H1 (cell line): ENCODE data around the gene IQCK. TPM values are rescaled to one million over a fixed set of nuclear protein-coding genes. Genes with fewer than 3 reads are reported as not detected.

Experiments
- CTCF ChIA-PET: fragments of 300-600 bp; sonication (Branson Sonifier 250); formaldehyde crosslinking; loops from one replicate; lab custom pipeline; 2021; ENCODE audit not compliant: partially characterized antibody; lab: Charles Lee
- POLR2A ChIA-PET: fragments of 300-600 bp; sonication (Branson Sonifier 250); formaldehyde crosslinking; loops from one replicate; lab custom pipeline; 2021; ENCODE audit warnings: inconsistent platforms; ENCODE audit not compliant: partially characterized antibody; lab: Charles Lee
- DNase-seq, 2 experiments: peaks; one replicate each; pipeline versions ENCODE4 v3.0.0 to v3.0.0-alpha.2; 2010 to 2022; ENCODE audit warnings: low spot score in 2 of 2, low read depth in 1 of 2, mixed read lengths in 1 of 2
- FAIRE-seq: peaks from 2 replicates; lab custom pipeline; 2011; peaks lifted over from hg19 to GRCh38; lab: Jason Lieb, UNC
- H2AFZ ChIP-seq: 2 replicates; pipeline ENCODE4 v1.8.1; 2012; ENCODE audit warnings: low read length, inconsistent platforms
- H2AK5ac ChIP-seq: 2 replicates; pipeline ENCODE4 v1.6.1; 2013; ENCODE audit warnings: low read depth, low read length
- H2BK120ac ChIP-seq: replicated peaks from 2 replicates; pipeline ENCODE3; 2013; ENCODE audit warnings: low read depth, low read length, inconsistent platforms
- H2BK12ac ChIP-seq: 2 replicates; pipeline ENCODE4 v1.6.1; 2013; ENCODE audit warnings: low read depth, low read length
- H2BK15ac ChIP-seq: 2 replicates; pipeline ENCODE4 v1.6.1; 2013; ENCODE audit warnings: low read length
- H2BK20ac ChIP-seq: 2 replicates; pipeline ENCODE4 v1.6.1; 2013; ENCODE audit warnings: low read length
- H2BK5ac ChIP-seq: 2 replicates; pipeline ENCODE4 v1.6.1; 2013; ENCODE audit warnings: low read depth, low read length
- H3K14ac ChIP-seq: 2 replicates; pipeline ENCODE4 v1.6.1; 2013; ENCODE audit warnings: inconsistent platforms; ENCODE audit not compliant: insufficient read length
- H3K18ac ChIP-seq: 2 replicates; pipeline ENCODE4 v1.6.1; 2013; ENCODE audit warnings: low read length; ENCODE audit errors: extremely low read depth
- H3K23ac ChIP-seq: 2 replicates; pipeline ENCODE4 v1.6.1; 2013; ENCODE audit warnings: inconsistent platforms; ENCODE audit not compliant: insufficient read length
- H3K23me2 ChIP-seq: 2 replicates; pipeline ENCODE4 v1.6.1; 2013; ENCODE audit warnings: low read depth, low read length
- H3K27ac ChIP-seq: 2 replicates; pipeline ENCODE4 v1.6.1; 2011; ENCODE audit warnings: low read depth, low read length, inconsistent platforms
- H3K27me3 ChIP-seq, 4 experiments: replicated peaks in 1 of 4; 1 replicate in 1 of 4; 2 replicates in 3 of 4; pipeline versions ENCODE4 v1.6.1 to v1.8.1; 2011 to 2013; ENCODE audit warnings: low read length in 3 of 4, mild to moderate bottlenecking in 3 of 4, inconsistent platforms in 2 of 4, mixed read lengths in 2 of 4, moderate library complexity in 1 of 4; ENCODE audit not compliant: control insufficient read depth in 3 of 4, insufficient read depth in 3 of 4; ENCODE audit errors: extremely low read depth in 1 of 4
- H3K36me3 ChIP-seq, 4 experiments: 2 replicates each; pipeline versions ENCODE4 v1.6.1 to v1.8.1; 2011 to 2013; ENCODE audit warnings: mild to moderate bottlenecking in 4 of 4, low read length in 3 of 4, moderate library complexity in 2 of 4, control low read depth in 1 of 4, inconsistent platforms in 1 of 4; ENCODE audit not compliant: insufficient read depth in 4 of 4, control insufficient read depth in 2 of 4
- H3K4ac ChIP-seq: replicated peaks from 2 replicates; pipeline ENCODE3; 2013; ENCODE audit warnings: low read length, low read depth, mixed read lengths, inconsistent platforms; ENCODE audit not compliant: insufficient read length
- H3K4me1 ChIP-seq, 4 experiments: replicated peaks in 1 of 4; 1 replicate in 1 of 4; 2 replicates in 3 of 4; pipeline versions ENCODE4 v1.6.1 to v1.8.1; 2011 to 2013; ENCODE audit warnings: low read length in 3 of 4, inconsistent platforms in 2 of 4, mixed read lengths in 1 of 4; ENCODE audit not compliant: insufficient read depth in 4 of 4, control insufficient read depth in 3 of 4
- H3K4me2 ChIP-seq, 2 experiments: 2 replicates each; pipeline versions ENCODE4 v1.6.1 to v1.8.1; 2011 to 2013; ENCODE audit warnings: low read depth in 2 of 2, low read length in 2 of 2, control low read depth in 1 of 2, inconsistent platforms in 1 of 2, mild to moderate bottlenecking in 1 of 2; ENCODE audit not compliant: insufficient read depth in 1 of 2
- H3K4me3 ChIP-seq, 4 experiments: fragments of 200-600, 300-600 bp in 1 of 4; sonication (generic), shearing (Covaris generic), sonication (Bioruptor Twin) in 1 of 4; 2 replicates each; pipeline versions ENCODE4 v1.5.1 to v1.8.1; 2011 to 2016; ENCODE audit warnings: low read length in 4 of 4, low read depth in 3 of 4, control low read depth in 2 of 4, inconsistent platforms in 2 of 4, mild to moderate bottlenecking in 2 of 4, mixed read lengths in 1 of 4, moderate library complexity in 1 of 4; ENCODE audit not compliant: insufficient read depth in 2 of 4; ENCODE audit errors: extremely low read depth in 1 of 4
- H3K56ac ChIP-seq: replicated peaks from 2 replicates; pipeline ENCODE3; 2013; ENCODE audit warnings: low read depth, mild to moderate bottlenecking, mixed read lengths, low read length, inconsistent platforms; ENCODE audit not compliant: insufficient read length
- H3K79me1 ChIP-seq: 2 replicates; pipeline ENCODE4 v1.6.1; 2013; ENCODE audit warnings: low read depth, low read length, control low read depth
- H3K79me2 ChIP-seq, 2 experiments: 2 replicates each; pipeline versions ENCODE4 v1.6.1 to v1.8.1; 2012 to 2013; ENCODE audit warnings: low read length in 2 of 2, mild to moderate bottlenecking in 2 of 2, inconsistent platforms in 1 of 2; ENCODE audit not compliant: insufficient read depth in 2 of 2, control insufficient read depth in 1 of 2
- H3K9ac ChIP-seq, 4 experiments: replicated peaks in 1 of 4; 1 replicate in 1 of 4; 2 replicates in 3 of 4; pipeline versions ENCODE4 v1.6.1 to v1.8.1; 2011 to 2013; ENCODE audit warnings: low read depth in 3 of 4, low read length in 3 of 4, control low read depth in 2 of 4, mild to moderate bottlenecking in 2 of 4, moderate library complexity in 2 of 4, inconsistent platforms in 1 of 4; ENCODE audit errors: extremely low read depth in 1 of 4
- H3K9me3 ChIP-seq, 2 experiments: 2 replicates each; pipeline versions ENCODE4 v1.6.1 to v1.8.1; 2012 to 2013; ENCODE audit warnings: mild to moderate bottlenecking in 2 of 2, moderate library complexity in 2 of 2, control low read depth in 1 of 2, inconsistent platforms in 1 of 2, low read depth in 1 of 2, low read length in 1 of 2, mixed read lengths in 1 of 2; ENCODE audit not compliant: insufficient read depth in 2 of 2
- H4K20me1 ChIP-seq, 2 experiments: replicated peaks in 1 of 2; 2 replicates each; pipeline versions ENCODE3 to v1.8.1; 2011 to 2013; ENCODE audit warnings: inconsistent platforms in 2 of 2, low read length in 2 of 2, mild to moderate bottlenecking in 1 of 2; ENCODE audit not compliant: insufficient read depth in 2 of 2, control insufficient read depth in 1 of 2
- H4K5ac ChIP-seq: 2 replicates; pipeline ENCODE4 v1.6.1; 2013; ENCODE audit warnings: low read length, low read depth, mixed read lengths, inconsistent platforms; ENCODE audit not compliant: insufficient read length
- H4K8ac ChIP-seq: 2 replicates; pipeline ENCODE4 v1.8.0; 2013; ENCODE audit warnings: mild to moderate bottlenecking, moderate library complexity, low read length, inconsistent platforms; ENCODE audit not compliant: insufficient read depth; ENCODE audit errors: extremely low read depth
- H4K91ac ChIP-seq: replicated peaks from 2 replicates; pipeline ENCODE3; 2013; ENCODE audit warnings: low read length, mixed read lengths, inconsistent platforms; ENCODE audit not compliant: insufficient read length
- CBX5 ChIP-seq: fragments of 300-800, 300-1000 bp; sonication (generic); IDR thresholded peaks from 2 replicates; pipeline ENCODE4 v1.7.1; 2016; ENCODE audit warnings: antibody characterized with exemption, low read length, low read depth
- FOSL1 ChIP-seq: IDR thresholded peaks from 2 replicates; pipeline ENCODE4 v1.6.1; 2011; ENCODE audit warnings: mild to moderate bottlenecking, low read depth, low read length, moderate library complexity; ENCODE audit not compliant: insufficient read depth
- JUND ChIP-seq: IDR thresholded peaks from 2 replicates; pipeline ENCODE4 v1.6.1; 2011; ENCODE audit warnings: mild to moderate bottlenecking, improper control_type of control experiment, low read length
- KDM4A ChIP-seq: IDR thresholded peaks from one replicate; pipeline ENCODE4 v1.7.1; 2012; ENCODE audit warnings: low read depth, mild to moderate bottlenecking, moderate library complexity, low read length, inconsistent platforms; ENCODE audit not compliant: severe bottlenecking
- SAP30 ChIP-seq: fragments of 300-600 bp; sonication (generic); IDR thresholded peaks from 2 replicates; pipeline ENCODE4 v1.7.1; 2012; ENCODE audit warnings: low read length, moderate library complexity, mild to moderate bottlenecking, inconsistent platforms; ENCODE audit not compliant: insufficient read depth, insufficient replicate concordance
- SIRT6 ChIP-seq: IDR thresholded peaks from one replicate; pipeline ENCODE4 v1.7.1; 2012; ENCODE audit warnings: low read length, inconsistent platforms
- SP1 ChIP-seq: IDR thresholded peaks from 2 replicates; pipeline ENCODE4 v1.6.1; 2011; ENCODE audit warnings: low read depth, low read length
- SP2 ChIP-seq: IDR thresholded peaks from 2 replicates; pipeline ENCODE4 v1.6.1; 2012; ENCODE audit warnings: mild to moderate bottlenecking, low read length, inconsistent platforms
- TCF12 ChIP-seq: IDR thresholded peaks from 2 replicates; pipeline ENCODE4 v1.6.1; 2011; ENCODE audit warnings: low read depth, mild to moderate bottlenecking, low read length
- WGBS, 2 experiments: shearing (Covaris generic) in 1 of 2; methylation state at CpG; one replicate each; pipeline versions ENCODE4 v1.1.6 to v1.1.7; 2013 to 2015; ENCODE audit warnings: low lambda C conversion rate in 2 of 2, mixed read lengths in 2 of 2, inconsistent platforms in 1 of 2, low coverage in 1 of 2, missing lambda C conversion rate in 1 of 2; ENCODE audit not compliant: insufficient replicate concordance in 2 of 2, insufficient coverage in 1 of 2, insufficient read length in 1 of 2; ENCODE audit errors: extremely low coverage in 1 of 2, missing lambda C conversion rate in 1 of 2; 5-methylcytosine and 5-hydroxymethylcytosine counted together
- polyA plus RNA-seq, 7 experiments: library from polyadenylated mRNA; depleted of rRNA in 3 of 7; stranded (reverse) in 5 of 7; unstranded in 2 of 7; fragments of >200 nt in 5 of 7; fragments of 200-250 nt in 2 of 7; gene quantifications; 1 replicate in 5 of 7; 2 replicates in 1 of 7; 4 replicates in 1 of 7; pipeline versions ENCODE4 v1.2.1 to v1.2.3, GENCODE V29; 2011 to 2013; ENCODE audit warnings: missing spikeins in 2 of 7, mixed read lengths in 2 of 7
- total RNA-seq: library from RNA; stranded (reverse); fragmentation: NEBNext Ultra II Directional; extraction: Animal tissue kit (Norgen Biotek cat#: 25700); gene quantifications from 2 replicates; pipeline ENCODE4 v1.2.1, GENCODE V29; 2021

The IQCK gene
- total and polyA plus RNA-seq, 2 of the 8 experiments (the other 6 are each of a cell fraction or from before 2014, with no cell fraction given) = 6.2 to 9.3 TPM

DNA sequence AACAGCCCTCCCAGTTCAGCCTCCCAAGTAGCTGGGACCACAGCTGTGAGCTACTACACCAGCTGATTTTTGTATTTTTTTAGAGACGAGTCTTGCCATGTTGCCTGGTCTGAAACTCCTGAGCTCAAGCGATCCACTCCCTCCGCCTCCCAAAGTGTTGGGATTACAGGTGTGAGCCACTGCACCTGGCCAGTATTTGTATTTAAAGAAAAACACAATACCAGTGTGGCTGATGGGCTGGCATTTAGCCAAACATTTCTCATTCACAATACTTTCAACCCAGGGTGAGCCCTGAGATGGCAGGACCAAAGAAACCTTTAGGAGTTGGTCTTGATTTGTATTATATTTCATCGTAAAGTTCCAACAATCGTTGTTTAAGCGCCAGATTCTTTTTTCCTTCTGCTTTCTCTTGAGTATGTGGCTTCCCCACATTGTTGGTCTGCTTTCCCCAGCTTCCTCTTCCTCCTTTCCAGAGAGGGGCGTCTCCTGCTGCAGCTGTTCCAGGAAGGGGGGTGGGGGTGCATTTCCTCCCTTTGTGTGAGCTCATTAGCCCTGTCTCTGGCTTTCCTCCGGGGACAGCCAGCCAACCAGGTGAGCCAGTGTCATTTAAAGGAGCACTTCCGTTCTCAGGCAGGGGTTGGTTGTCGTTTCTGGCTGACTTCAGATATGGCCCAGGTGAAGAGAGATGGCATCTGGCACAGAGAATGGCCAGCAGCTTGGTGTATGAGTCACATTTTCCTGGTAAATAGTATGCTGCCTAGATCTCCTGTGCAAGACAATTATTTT, 86.7 kb downstream of the IQCK start:
- DNase-seq (peak; percentile 38 to 55), FAIRE-seq (peak; percentile 65)
- TF ChIP-seq CBX5 = no peak
- no peak; the same call in 1 of the 2 replicates for TF ChIP-seq JUND
- TF ChIP-seq SP1 = 0 out of 2 replicates have a peak, but pooled peaks have one; percentile 15
- 0 out of 2 replicates have a peak, but pooled peaks have one; percentile 10 for TF ChIP-seq TCF12
- no peak for TF ChIP-seq KDM4A
- no peak for TF ChIP-seq SIRT6
- TF ChIP-seq SAP30 = no peak
- TF ChIP-seq SP2 = no peak
- no peak for TF ChIP-seq FOSL1

More for the DNA sequence above, 86.7 kb downstream of the IQCK start:
- peak overlapping the region; percentile 80; the same call in 1 of the 2 replicates for H2BK20ac ChIP-seq
- H3K14ac ChIP-seq = no peak overlapping the region
- H4K91ac ChIP-seq = peak overlapping the region; percentile 86
- H3K18ac ChIP-seq = peak overlapping the region; percentile 3
- H2BK120ac ChIP-seq = peak overlapping the region; percentile 37
- no peak overlapping the region for H4K8ac ChIP-seq
- no peak overlapping the region for H4K5ac ChIP-seq
- WGBS, 2 experiments = 77% methylated on average over 10 of the region's 10 CpGs; no CpG with 5 or more reads in 1 of the 2 experiments
- peak overlapping the region; percentile 66; the same call in 1 of the 2 replicates for H2BK5ac ChIP-seq
- H2AFZ ChIP-seq = no peak overlapping the region
- no peaks in the 10 kb centered on the region for H3K79me2 ChIP-seq
- H3K79me1 ChIP-seq = no peaks in the 10 kb centered on the region
- H3K4me3 ChIP-seq = no peak overlapping the region
- H3K23ac ChIP-seq = no peak overlapping the region
- H3K9ac ChIP-seq = no peak overlapping the region; a peak in 1 of 7 replicates
- no peaks in the 10 kb centered on the region for H4K20me1 ChIP-seq
- H3K56ac ChIP-seq = no peak overlapping the region
- no peaks in the 10 kb centered on the region for H3K27me3 ChIP-seq
- no peaks in the 10 kb centered on the region for H3K23me2 ChIP-seq
- 0 out of 2 replicates have a peak overlapping the region, but pooled peaks have one; percentile 60 for H2BK12ac ChIP-seq
- POLR2A ChIA-PET = interaction anchor here (0.9 to 1.5 kb wide), 7 partner anchors 27 to 248 kb away, joined by 3 to 4 read pairs (median 3); partner anchors contain the start of gene GPRC5B
- H2BK15ac ChIP-seq = no peak overlapping the region
- peak overlapping the region; percentile 44; the same call in 1 of the 2 replicates for H3K27ac ChIP-seq
- peak overlapping the region; percentile 9 to 22; a peak in 2 of 4 replicates for H3K4me2 ChIP-seq
- CTCF ChIA-PET = interaction anchor here (0.6 to 1.7 kb wide), 3 partner anchors 27 to 202 kb away, joined by 3 to 5 read pairs (median 3); no protein-coding TSS in a partner anchor
- peaks cover 0 to 6% (median 1%) of the 10 kb centered on the region in 4 experiments; a peak in 2 of 8 replicates for H3K36me3 ChIP-seq
- no peak overlapping the region for H3K4ac ChIP-seq
- peaks cover 0 to 5% (median 1%) of the 10 kb centered on the region in 4 experiments; a peak in 4 of 7 replicates for H3K4me1 ChIP-seq
- H2AK5ac ChIP-seq = no peak overlapping the region
- H3K9me3 ChIP-seq = peaks cover 22% of the 10 kb centered on the region in 2 experiments
